Dendritic cell treated with granulocyte-macrophage colony-stimulating factor and Interleukin-4, amounts not matched to agents 40 ng/mL and 50 ng/mL, for 4 days (primary cell): Measurements from ENCODE around the gene CAMK1G.

Experiments
- H3K27ac Mint-ChIP-seq: one replicate; pipeline ENCODE4 v1.8.0; 2022; ENCODE audit warnings: mild to moderate bottlenecking, mixed read lengths
- H3K27me3 Mint-ChIP-seq: one replicate; pipeline ENCODE4 v1.8.0; 2022; ENCODE audit warnings: mild to moderate bottlenecking, mixed read lengths
- H3K36me3 Mint-ChIP-seq: one replicate; pipeline ENCODE4 v1.8.0; 2022; ENCODE audit warnings: low read depth, mixed read lengths
- H3K4me1 Mint-ChIP-seq: one replicate; pipeline ENCODE4 v1.8.0; 2022; ENCODE audit warnings: low read depth, mixed read lengths
- H3K4me3 Mint-ChIP-seq: one replicate; pipeline ENCODE4 v1.8.0; 2022; ENCODE audit warnings: mild to moderate bottlenecking, moderate library complexity, mixed read lengths
- H3K9me3 Mint-ChIP-seq: one replicate; pipeline ENCODE4 v1.8.0; 2022; ENCODE audit warnings: mixed read lengths
- intact Hi-C: fragments of 100-400 bp; cut with micrococcal nuclease; formaldehyde crosslinking; loops from one replicate; pipeline ENCODE4 v1.15.0; 2022

The CAMK1G gene

GRCh38 chr1:209614151-209614420 lies 30.6 kb downstream of the CAMK1G start:
- Mint-ChIP-seq H3K4me1 (peaks cover 19% of the 10 kb centered on the region), H3K4me3 (no peak overlapping the region), H3K36me3 (peaks cover 31% of the 10 kb centered on the region), H3K9me3 (no peaks in the 10 kb centered on the region), H3K27ac (no peak overlapping the region), H3K27me3 (peaks cover 29% of the 10 kb centered on the region)
- intact Hi-C loops, result no loop called here

- no peak overlapping the region for H3K27ac Mint-ChIP-seq
- peaks cover 20% of the 10 kb centered on the region for H3K4me1 Mint-ChIP-seq
- no peaks in the 10 kb centered on the region for H3K9me3 Mint-ChIP-seq
- H3K36me3 Mint-ChIP-seq, result peaks cover 31% of the 10 kb centered on the region
- H3K4me3 Mint-ChIP-seq, result no peak overlapping the region
- peaks cover 29% of the 10 kb centered on the region for H3K27me3 Mint-ChIP-seq
- intact Hi-C loops, result no loop called here
These were observed 31.4 kb downstream of the CAMK1G start for GRCh38 chr1:209614906-209615305.

GRCh38 chr1:209616366-209617046 lies 33.0 kb downstream of the CAMK1G start:
- Mint-ChIP-seq H3K4me1 (peaks cover 36% of the 10 kb centered on the region), H3K4me3 (no peak overlapping the region), H3K27me3 (peaks cover 31% of the 10 kb centered on the region), H3K36me3 (peaks cover 32% of the 10 kb centered on the region), H3K9me3 (no peaks in the 10 kb centered on the region), H3K27ac (no peak overlapping the region)
- intact Hi-C loops, result no loop called here

GRCh38 chr1:209617047-209617673 lies 33.6 kb downstream of the CAMK1G start:
- no peak overlapping the region for H3K4me3 Mint-ChIP-seq
- H3K9me3 Mint-ChIP-seq, result no peaks in the 10 kb centered on the region
- peaks cover 38% of the 10 kb centered on the region for H3K36me3 Mint-ChIP-seq
- peaks cover 36% of the 10 kb centered on the region for H3K27me3 Mint-ChIP-seq
- peaks cover 42% of the 10 kb centered on the region for H3K4me1 Mint-ChIP-seq
- intact Hi-C loops, result no loop called here
- H3K27ac Mint-ChIP-seq, result no peak overlapping the region

- peaks cover 41% of the 10 kb centered on the region for H3K4me1 Mint-ChIP-seq
- intact Hi-C loops, result no loop called here
- H3K36me3 Mint-ChIP-seq, result peaks cover 41% of the 10 kb centered on the region
- no peak overlapping the region for H3K27ac Mint-ChIP-seq
- H3K27me3 Mint-ChIP-seq, result peaks cover 37% of the 10 kb centered on the region
- no peak overlapping the region for H3K4me3 Mint-ChIP-seq
- H3K9me3 Mint-ChIP-seq, result no peaks in the 10 kb centered on the region
These were observed 34.2 kb downstream of the CAMK1G start for GRCh38 chr1:209617755-209618154.

- no peak overlapping the region for H3K27ac Mint-ChIP-seq
- intact Hi-C loops, result no loop called here
- peaks cover 36% of the 10 kb centered on the region for H3K4me1 Mint-ChIP-seq
- H3K9me3 Mint-ChIP-seq, result no peaks in the 10 kb centered on the region
- H3K36me3 Mint-ChIP-seq, result peaks cover 41% of the 10 kb centered on the region
- H3K27me3 Mint-ChIP-seq, result peaks cover 34% of the 10 kb centered on the region
- no peak overlapping the region for H3K4me3 Mint-ChIP-seq
These were observed 34.8 kb downstream of the CAMK1G start for GRCh38 chr1:209618291-209618690.

- Mint-ChIP-seq H3K4me1 (peaks cover 31% of the 10 kb centered on the region), H3K9me3 (no peaks in the 10 kb centered on the region), H3K4me3 (no peak overlapping the region), H3K27ac (no peak overlapping the region), H3K36me3 (peaks cover 41% of the 10 kb centered on the region), H3K27me3 (peaks cover 33% of the 10 kb centered on the region)
- intact Hi-C loops, result no loop called here
These were observed 35.4 kb downstream of the CAMK1G start for GRCh38 chr1:209618756-209619420.

GRCh38 chr1:209619696-209620486 lies 36.4 kb downstream of the CAMK1G start:
- H3K36me3 Mint-ChIP-seq, result peaks cover 36% of the 10 kb centered on the region
- H3K9me3 Mint-ChIP-seq, result no peaks in the 10 kb centered on the region
- no peak overlapping the region for H3K27ac Mint-ChIP-seq
- H3K4me3 Mint-ChIP-seq, result no peak overlapping the region
- peaks cover 40% of the 10 kb centered on the region for H3K27me3 Mint-ChIP-seq
- intact Hi-C loops, result no loop called here
- H3K4me1 Mint-ChIP-seq, result peaks cover 39% of the 10 kb centered on the region

GRCh38 chr1:209620487-209620884 lies 37.0 kb downstream of the CAMK1G start:
- Mint-ChIP-seq H3K36me3 (peaks cover 33% of the 10 kb centered on the region), H3K9me3 (no peaks in the 10 kb centered on the region), H3K27me3 (peaks cover 38% of the 10 kb centered on the region), H3K27ac (no peak overlapping the region), H3K4me3 (no peak overlapping the region), H3K4me1 (peaks cover 41% of the 10 kb centered on the region)
- intact Hi-C loops, result no loop called here

- H3K36me3 Mint-ChIP-seq, result peaks cover 26% of the 10 kb centered on the region
- H3K9me3 Mint-ChIP-seq, result no peaks in the 10 kb centered on the region
- peaks cover 34% of the 10 kb centered on the region for H3K27me3 Mint-ChIP-seq
- H3K27ac Mint-ChIP-seq, result no peak overlapping the region
- H3K4me1 Mint-ChIP-seq, result peaks cover 49% of the 10 kb centered on the region
- no peak overlapping the region for H3K4me3 Mint-ChIP-seq
- intact Hi-C loops, result no loop called here
These were observed 37.8 kb downstream of the CAMK1G start for GRCh38 chr1:209621286-209621685.

- Mint-ChIP-seq H3K27me3 (peaks cover 33% of the 10 kb centered on the region), H3K27ac (peak overlapping the region; percentile 21), H3K36me3 (peaks cover 19% of the 10 kb centered on the region)
These were observed 38.5 kb downstream of the CAMK1G start for GRCh38 chr1:209621741-209622655.

GRCh38 chr1:209622841-209623829 lies 39.6 kb downstream of the CAMK1G start:
- H3K27me3 Mint-ChIP-seq, result peaks cover 24% of the 10 kb centered on the region
- no peak overlapping the region for H3K4me3 Mint-ChIP-seq
- intact Hi-C loops, result no loop called here
- peaks cover 66% of the 10 kb centered on the region for H3K4me1 Mint-ChIP-seq
- peaks cover 9% of the 10 kb centered on the region for H3K36me3 Mint-ChIP-seq
- no peaks in the 10 kb centered on the region for H3K9me3 Mint-ChIP-seq
- no peak overlapping the region for H3K27ac Mint-ChIP-seq

More at GRCh38 chr1:209621741-209622655, 38.5 kb downstream of the CAMK1G start:
- peaks cover 56% of the 10 kb centered on the region for H3K4me1 Mint-ChIP-seq
- H3K9me3 Mint-ChIP-seq, result no peaks in the 10 kb centered on the region
- intact Hi-C loops, result no loop called here
- no peak overlapping the region for H3K4me3 Mint-ChIP-seq
